H1 (cell line): Measurements from ENCODE around the gene DYSF. TPM values are rescaled to one million over a fixed set of nuclear protein-coding genes. Genes with fewer than 3 reads are reported as not detected.

Experiments used
- CTCF ChIA-PET: fragments of 300-600 bp; sonication (Branson Sonifier 250); formaldehyde crosslinking; loops from one replicate; lab custom pipeline; 2021; ENCODE audit not compliant: partially characterized antibody; lab: Charles Lee
- POLR2A ChIA-PET: fragments of 300-600 bp; sonication (Branson Sonifier 250); formaldehyde crosslinking; loops from one replicate; lab custom pipeline; 2021; ENCODE audit warnings: inconsistent platforms; ENCODE audit not compliant: partially characterized antibody; lab: Charles Lee
- DNase-seq, 2 experiments: peaks; one replicate each; pipeline versions ENCODE4 v3.0.0 to v3.0.0-alpha.2; 2010 to 2022; ENCODE audit warnings: low spot score in 2 of 2, low read depth in 1 of 2, mixed read lengths in 1 of 2
- FAIRE-seq: peaks from 2 replicates; lab custom pipeline; 2011; peaks lifted over from hg19 to GRCh38; lab: Jason Lieb, UNC
- H2AFZ ChIP-seq: 2 replicates; pipeline ENCODE4 v1.8.1; 2012; ENCODE audit warnings: low read length, inconsistent platforms
- H2AK5ac ChIP-seq: 2 replicates; pipeline ENCODE4 v1.6.1; 2013; ENCODE audit warnings: low read depth, low read length
- H2BK120ac ChIP-seq: replicated peaks from 2 replicates; pipeline ENCODE3; 2013; ENCODE audit warnings: low read depth, low read length, inconsistent platforms
- H2BK12ac ChIP-seq: 2 replicates; pipeline ENCODE4 v1.6.1; 2013; ENCODE audit warnings: low read depth, low read length
- H2BK15ac ChIP-seq: 2 replicates; pipeline ENCODE4 v1.6.1; 2013; ENCODE audit warnings: low read length
- H2BK20ac ChIP-seq: 2 replicates; pipeline ENCODE4 v1.6.1; 2013; ENCODE audit warnings: low read length
- H2BK5ac ChIP-seq: 2 replicates; pipeline ENCODE4 v1.6.1; 2013; ENCODE audit warnings: low read depth, low read length
- H3K14ac ChIP-seq: 2 replicates; pipeline ENCODE4 v1.6.1; 2013; ENCODE audit warnings: inconsistent platforms; ENCODE audit not compliant: insufficient read length
- H3K18ac ChIP-seq: 2 replicates; pipeline ENCODE4 v1.6.1; 2013; ENCODE audit warnings: low read length; ENCODE audit errors: extremely low read depth
- H3K23ac ChIP-seq: 2 replicates; pipeline ENCODE4 v1.6.1; 2013; ENCODE audit warnings: inconsistent platforms; ENCODE audit not compliant: insufficient read length
- H3K23me2 ChIP-seq: 2 replicates; pipeline ENCODE4 v1.6.1; 2013; ENCODE audit warnings: low read depth, low read length
- H3K27ac ChIP-seq: 2 replicates; pipeline ENCODE4 v1.6.1; 2011; ENCODE audit warnings: low read depth, low read length, inconsistent platforms
- H3K27me3 ChIP-seq, 4 experiments: replicated peaks in 1 of 4; 1 replicate in 1 of 4; 2 replicates in 3 of 4; pipeline versions ENCODE4 v1.6.1 to v1.8.1; 2011 to 2013; ENCODE audit warnings: low read length in 3 of 4, mild to moderate bottlenecking in 3 of 4, inconsistent platforms in 2 of 4, mixed read lengths in 2 of 4, moderate library complexity in 1 of 4; ENCODE audit not compliant: control insufficient read depth in 3 of 4, insufficient read depth in 3 of 4; ENCODE audit errors: extremely low read depth in 1 of 4
- H3K36me3 ChIP-seq, 4 experiments: 2 replicates each; pipeline versions ENCODE4 v1.6.1 to v1.8.1; 2011 to 2013; ENCODE audit warnings: mild to moderate bottlenecking in 4 of 4, low read length in 3 of 4, moderate library complexity in 2 of 4, control low read depth in 1 of 4, inconsistent platforms in 1 of 4; ENCODE audit not compliant: insufficient read depth in 4 of 4, control insufficient read depth in 2 of 4
- H3K4ac ChIP-seq: replicated peaks from 2 replicates; pipeline ENCODE3; 2013; ENCODE audit warnings: low read length, low read depth, mixed read lengths, inconsistent platforms; ENCODE audit not compliant: insufficient read length
- H3K4me1 ChIP-seq, 4 experiments: replicated peaks in 1 of 4; 1 replicate in 1 of 4; 2 replicates in 3 of 4; pipeline versions ENCODE4 v1.6.1 to v1.8.1; 2011 to 2013; ENCODE audit warnings: low read length in 3 of 4, inconsistent platforms in 2 of 4, mixed read lengths in 1 of 4; ENCODE audit not compliant: insufficient read depth in 4 of 4, control insufficient read depth in 3 of 4
- H3K4me2 ChIP-seq, 2 experiments: 2 replicates each; pipeline versions ENCODE4 v1.6.1 to v1.8.1; 2011 to 2013; ENCODE audit warnings: low read depth in 2 of 2, low read length in 2 of 2, control low read depth in 1 of 2, inconsistent platforms in 1 of 2, mild to moderate bottlenecking in 1 of 2; ENCODE audit not compliant: insufficient read depth in 1 of 2
- H3K4me3 ChIP-seq, 4 experiments: fragments of 200-600, 300-600 bp in 1 of 4; sonication (generic), shearing (Covaris generic), sonication (Bioruptor Twin) in 1 of 4; 2 replicates each; pipeline versions ENCODE4 v1.5.1 to v1.8.1; 2011 to 2016; ENCODE audit warnings: low read length in 4 of 4, low read depth in 3 of 4, control low read depth in 2 of 4, inconsistent platforms in 2 of 4, mild to moderate bottlenecking in 2 of 4, mixed read lengths in 1 of 4, moderate library complexity in 1 of 4; ENCODE audit not compliant: insufficient read depth in 2 of 4; ENCODE audit errors: extremely low read depth in 1 of 4
- H3K56ac ChIP-seq: replicated peaks from 2 replicates; pipeline ENCODE3; 2013; ENCODE audit warnings: low read depth, mild to moderate bottlenecking, mixed read lengths, low read length, inconsistent platforms; ENCODE audit not compliant: insufficient read length
- H3K79me1 ChIP-seq: 2 replicates; pipeline ENCODE4 v1.6.1; 2013; ENCODE audit warnings: low read depth, low read length, control low read depth
- H3K79me2 ChIP-seq, 2 experiments: 2 replicates each; pipeline versions ENCODE4 v1.6.1 to v1.8.1; 2012 to 2013; ENCODE audit warnings: low read length in 2 of 2, mild to moderate bottlenecking in 2 of 2, inconsistent platforms in 1 of 2; ENCODE audit not compliant: insufficient read depth in 2 of 2, control insufficient read depth in 1 of 2
- H3K9ac ChIP-seq, 4 experiments: replicated peaks in 1 of 4; 1 replicate in 1 of 4; 2 replicates in 3 of 4; pipeline versions ENCODE4 v1.6.1 to v1.8.1; 2011 to 2013; ENCODE audit warnings: low read depth in 3 of 4, low read length in 3 of 4, control low read depth in 2 of 4, mild to moderate bottlenecking in 2 of 4, moderate library complexity in 2 of 4, inconsistent platforms in 1 of 4; ENCODE audit errors: extremely low read depth in 1 of 4
- H3K9me3 ChIP-seq, 2 experiments: 2 replicates each; pipeline versions ENCODE4 v1.6.1 to v1.8.1; 2012 to 2013; ENCODE audit warnings: mild to moderate bottlenecking in 2 of 2, moderate library complexity in 2 of 2, control low read depth in 1 of 2, inconsistent platforms in 1 of 2, low read depth in 1 of 2, low read length in 1 of 2, mixed read lengths in 1 of 2; ENCODE audit not compliant: insufficient read depth in 2 of 2
- H4K20me1 ChIP-seq, 2 experiments: replicated peaks in 1 of 2; 2 replicates each; pipeline versions ENCODE3 to v1.8.1; 2011 to 2013; ENCODE audit warnings: inconsistent platforms in 2 of 2, low read length in 2 of 2, mild to moderate bottlenecking in 1 of 2; ENCODE audit not compliant: insufficient read depth in 2 of 2, control insufficient read depth in 1 of 2
- H4K5ac ChIP-seq: 2 replicates; pipeline ENCODE4 v1.6.1; 2013; ENCODE audit warnings: low read length, low read depth, mixed read lengths, inconsistent platforms; ENCODE audit not compliant: insufficient read length
- H4K8ac ChIP-seq: 2 replicates; pipeline ENCODE4 v1.8.0; 2013; ENCODE audit warnings: mild to moderate bottlenecking, moderate library complexity, low read length, inconsistent platforms; ENCODE audit not compliant: insufficient read depth; ENCODE audit errors: extremely low read depth
- H4K91ac ChIP-seq: replicated peaks from 2 replicates; pipeline ENCODE3; 2013; ENCODE audit warnings: low read length, mixed read lengths, inconsistent platforms; ENCODE audit not compliant: insufficient read length
- BCL11A ChIP-seq, 2 experiments: IDR thresholded peaks; one replicate each; pipeline ENCODE4 v1.6.1; 2011; ENCODE audit warnings: low read depth in 2 of 2, low read length in 2 of 2, mild to moderate bottlenecking in 2 of 2
- CHD1 ChIP-seq: IDR thresholded peaks from 2 replicates; pipeline ENCODE4 v1.6.1; 2012; ENCODE audit warnings: low read depth, low read length, improper control_type of control experiment
- HDAC6 ChIP-seq: IDR thresholded peaks from one replicate; pipeline ENCODE4 v1.7.1; 2012; ENCODE audit warnings: low read depth, mild to moderate bottlenecking, inconsistent platforms, low read length, moderate library complexity
- JUND ChIP-seq: IDR thresholded peaks from 2 replicates; pipeline ENCODE4 v1.6.1; 2011; ENCODE audit warnings: mild to moderate bottlenecking, improper control_type of control experiment, low read length
- NANOG ChIP-seq: IDR thresholded peaks from 2 replicates; pipeline ENCODE4 v1.6.1; 2011; ENCODE audit warnings: low read length, low read depth, mild to moderate bottlenecking, inconsistent platforms; ENCODE audit not compliant: insufficient read depth, poor library complexity, severe bottlenecking
- NRF1 ChIP-seq: IDR thresholded peaks from 2 replicates; pipeline ENCODE4 v1.6.1; 2011; ENCODE audit warnings: mild to moderate bottlenecking, low read depth, low read length, improper control_type of control experiment
- POLR2AphosphoS5 ChIP-seq: IDR thresholded peaks from 2 replicates; pipeline ENCODE4 v1.6.1; 2011; ENCODE audit warnings: low read depth, low read length
- RXRA ChIP-seq: IDR thresholded peaks from 2 replicates; pipeline ENCODE4 v1.6.1; 2011; ENCODE audit warnings: low read depth, mild to moderate bottlenecking, low read length, moderate library complexity; ENCODE audit not compliant: insufficient read depth
- TAF7 ChIP-seq: optimal IDR thresholded peaks from 2 replicates; pipeline ENCODE3; 2011; ENCODE audit warnings: low read depth, mild to moderate bottlenecking, inconsistent platforms, low read length, moderate library complexity, borderline replicate concordance
- WGBS, 2 experiments: shearing (Covaris generic) in 1 of 2; methylation state at CpG; one replicate each; pipeline versions ENCODE4 v1.1.6 to v1.1.7; 2013 to 2015; ENCODE audit warnings: low lambda C conversion rate in 2 of 2, mixed read lengths in 2 of 2, inconsistent platforms in 1 of 2, low coverage in 1 of 2, missing lambda C conversion rate in 1 of 2; ENCODE audit not compliant: insufficient replicate concordance in 2 of 2, insufficient coverage in 1 of 2, insufficient read length in 1 of 2; ENCODE audit errors: extremely low coverage in 1 of 2, missing lambda C conversion rate in 1 of 2; 5-methylcytosine and 5-hydroxymethylcytosine counted together
- polyA plus RNA-seq, 7 experiments: library from polyadenylated mRNA; depleted of rRNA in 3 of 7; stranded (reverse) in 5 of 7; unstranded in 2 of 7; fragments of >200 nt in 5 of 7; fragments of 200-250 nt in 2 of 7; gene quantifications; 1 replicate in 5 of 7; 2 replicates in 1 of 7; 4 replicates in 1 of 7; pipeline versions ENCODE4 v1.2.1 to v1.2.3, GENCODE V29; 2011 to 2013; ENCODE audit warnings: missing spikeins in 2 of 7, mixed read lengths in 2 of 7
- total RNA-seq: library from RNA; stranded (reverse); fragmentation: NEBNext Ultra II Directional; extraction: Animal tissue kit (Norgen Biotek cat#: 25700); gene quantifications from 2 replicates; pipeline ENCODE4 v1.2.1, GENCODE V29; 2021
- TF ChIP-seq, protein P1 (sequence below): IDR thresholded peaks from 2 replicates; pipeline ENCODE4 v1.6.1; 2012; ENCODE audit warnings: inconsistent platforms

Gene DYSF
- total and polyA plus RNA-seq, 2 of the 8 experiments (the other 6 are each of a cell fraction or from before 2014, with no cell fraction given), result 5.8 to 7.1 TPM

DNA sequence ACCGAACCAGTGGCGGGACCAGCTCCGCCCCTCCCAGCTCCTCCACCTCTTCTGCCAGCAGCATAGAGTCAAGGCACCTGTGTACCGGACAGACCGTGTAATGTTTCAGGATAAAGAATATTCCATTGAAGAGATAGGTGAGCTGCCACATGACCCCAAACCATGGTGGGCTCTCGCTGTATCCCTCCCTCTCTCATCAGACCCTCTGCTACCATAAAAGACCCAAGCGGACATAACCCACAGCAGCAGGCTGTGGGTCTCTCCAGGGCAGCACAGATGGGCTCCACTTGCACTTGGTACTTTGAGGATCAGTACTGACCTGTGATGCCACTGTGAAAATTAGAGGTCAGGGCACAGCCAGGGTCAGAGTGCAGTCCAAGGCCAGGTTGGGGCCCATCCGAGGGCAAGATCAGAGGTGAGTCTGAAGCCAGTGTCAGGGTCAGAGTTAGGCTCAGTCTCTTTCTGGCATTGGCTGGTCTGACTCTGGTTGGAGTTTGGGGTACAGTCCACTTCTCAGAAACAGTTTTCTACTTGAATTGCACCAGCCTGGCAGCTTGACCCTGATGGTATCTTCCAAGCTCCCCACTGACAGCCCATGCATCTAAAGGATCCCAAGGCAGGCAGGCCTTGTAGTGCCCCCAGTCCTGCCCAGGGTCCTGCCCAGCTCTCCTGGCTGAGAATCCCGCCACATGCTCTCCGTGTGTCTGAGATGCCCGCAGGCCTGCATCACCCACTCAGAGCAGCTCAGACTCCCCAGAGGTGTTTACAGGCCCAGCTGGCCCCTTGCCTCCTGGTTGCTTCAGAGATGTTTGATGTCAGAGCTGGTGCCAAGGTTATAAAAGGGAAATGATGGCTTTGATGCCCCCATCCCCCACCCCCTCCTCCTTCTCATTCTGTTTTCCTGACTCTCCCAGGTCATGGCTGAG, 212.1 kb downstream of the DYSF start:
- Histone ChIP-seq H2BK20ac (no peak overlapping the region), H3K27ac (no peak overlapping the region), H2BK5ac (no peak overlapping the region), H3K23me2 (peaks cover 6% of the 10 kb centered on the region; the same call in 1 of the 2 replicates), H3K4me1 (no peaks in the 10 kb centered on the region; a peak in 1 of 7 replicates), H2BK15ac (no peak overlapping the region), H3K27me3 (no peaks in the 10 kb centered on the region), H3K4ac (no peak overlapping the region), H2AFZ (no peak overlapping the region), H3K79me2 (no peaks in the 10 kb centered on the region), H3K14ac (no peak overlapping the region), H2AK5ac (no peak overlapping the region), H3K4me2 (no peak overlapping the region), H2BK120ac (no peak overlapping the region), H3K9ac (no peak overlapping the region), H3K18ac (no peak overlapping the region), H4K5ac (no peak overlapping the region), H3K36me3 (no peaks in the 10 kb centered on the region), H3K23ac (no peak overlapping the region), H3K4me3 (no peak overlapping the region), H3K56ac (no peak overlapping the region), H4K8ac (no peak overlapping the region), H2BK12ac (no peak overlapping the region), H3K9me3 (no peaks in the 10 kb centered on the region), H3K79me1 (no peaks in the 10 kb centered on the region), H4K91ac (no peak overlapping the region), H4K20me1 (peaks cover 0 to 7% of the 10 kb centered on the region in 2 experiments)
- DNase-seq (no peak), FAIRE-seq (no peak)
- ChIA-PET CTCF (interaction anchor here (2.7 to 10.2 kb wide), 2 partner anchors 27 to 132 kb away, joined by 7 to 97 read pairs; no protein-coding TSS in a partner anchor), POLR2A (no interaction called here)
- TF ChIP-seq CHD1 (no peak), TAF7 (no peak), NANOG (no peak), RXRA (no peak), NRF1 (no peak), JUND (no peak), POLR2AphosphoS5 (no peak), HDAC6 (no peak), BCL11A (IDR thresholded peaks at IDR 0.05; ENCODE audit: low read depth in 2 of 2, low read length in 2 of 2) (no peak)
- TF ChIP-seq, protein P1, sequence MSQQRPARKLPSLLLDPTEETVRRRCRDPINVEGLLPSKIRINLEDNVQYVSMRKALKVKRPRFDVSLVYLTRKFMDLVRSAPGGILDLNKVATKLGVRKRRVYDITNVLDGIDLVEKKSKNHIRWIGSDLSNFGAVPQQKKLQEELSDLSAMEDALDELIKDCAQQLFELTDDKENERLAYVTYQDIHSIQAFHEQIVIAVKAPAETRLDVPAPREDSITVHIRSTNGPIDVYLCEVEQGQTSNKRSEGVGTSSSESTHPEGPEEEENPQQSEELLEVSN, result no peak
- WGBS, 2 experiments, result 80% methylated on average over 11 of the region's 11 CpGs; no CpG with 5 or more reads in 1 of the 2 experiments
